Measurements from ENCODE around the gene CDKN2C.
"Not testable (repeated sequence)": the region's sequence is repeated elsewhere in the genome, so short reads cannot be mapped to it uniquely, and the experiment has no call there.

CDKN2C gene

DNA sequence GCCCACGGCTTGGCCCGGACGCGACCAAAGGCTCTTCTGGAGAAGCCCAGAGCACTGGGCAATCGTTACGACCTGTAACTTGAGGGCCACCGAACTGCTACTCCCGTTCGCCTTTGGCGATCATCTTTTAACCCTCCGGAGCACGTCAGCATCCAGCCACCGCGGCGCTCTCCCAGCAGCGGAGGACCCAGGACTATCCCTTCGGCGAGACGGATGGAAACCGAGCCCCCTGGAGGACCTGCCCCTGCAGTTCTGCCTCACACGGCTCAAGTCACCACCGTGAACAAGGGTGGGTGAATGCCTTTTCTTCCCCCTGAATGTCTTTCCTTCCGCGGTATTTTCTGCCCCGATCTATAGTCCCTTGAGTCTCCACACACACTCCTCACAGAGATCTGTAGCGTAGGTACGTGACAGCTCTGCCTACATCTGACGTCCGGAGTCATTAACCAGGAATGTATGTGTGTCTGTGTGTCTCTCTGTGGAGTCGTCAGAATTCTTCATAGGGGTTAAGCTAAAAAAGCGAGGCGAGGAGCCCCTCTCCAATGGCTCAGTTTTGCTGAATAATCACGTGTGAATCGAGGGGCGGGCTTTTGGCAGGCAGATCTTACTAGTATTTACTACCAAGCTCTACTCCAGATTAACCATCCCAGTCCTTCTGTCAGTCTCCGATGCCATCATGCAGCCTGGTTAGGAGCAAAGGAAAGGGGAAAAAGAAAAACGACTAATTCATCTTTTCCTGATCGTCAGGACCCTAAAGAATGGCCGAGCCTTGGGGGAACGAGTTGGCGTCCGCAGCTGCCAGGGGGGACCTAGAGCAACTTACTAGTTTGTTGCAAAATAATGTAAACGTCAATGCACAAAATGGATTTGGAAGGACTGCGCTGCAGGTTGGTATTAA lies at the start of gene CDKN2C:
Gene CDKN2C (plus strand): TSS at position 635 of the 898 bp plus-strand sequence. CDS start 124 bp downstream, at position 759.
- Histone ChIP-seq H3K4me1 (ENCODE audit: control insufficient read depth in 1 of 2, insufficient read depth in 2 of 2, low read length in 2 of 2) (peaks cover 0 to 12% of the 10 kb centered on the region in 2 donors), H3K9ac (ENCODE audit: low read depth in 1 of 2, low read length in 2 of 2) (peak within 1 kb of the TSS; percentile 86 to 98), H3K9me3 (ENCODE audit: control insufficient read depth in 1 of 2, low read length in 2 of 2) (no peaks in the 10 kb centered on the region), H3K36me3 (ENCODE audit: control insufficient read depth in 1 of 2, insufficient read depth in 2 of 2, low read length in 2 of 2) (no peaks in the 10 kb centered on the region), H3K27me3 (ENCODE audit: control insufficient read depth in 1 of 2, insufficient read depth in 2 of 2, low read length in 2 of 2) (no peaks in the 10 kb centered on the region), H3K27ac (ENCODE audit: low read depth, low read length) (peak within 1 kb of the TSS; percentile 83), H3K4me3 (ENCODE audit: low read depth in 1 of 2, low read length in 2 of 2) (peak within 1 kb of the TSS; percentile 99)

DNA sequence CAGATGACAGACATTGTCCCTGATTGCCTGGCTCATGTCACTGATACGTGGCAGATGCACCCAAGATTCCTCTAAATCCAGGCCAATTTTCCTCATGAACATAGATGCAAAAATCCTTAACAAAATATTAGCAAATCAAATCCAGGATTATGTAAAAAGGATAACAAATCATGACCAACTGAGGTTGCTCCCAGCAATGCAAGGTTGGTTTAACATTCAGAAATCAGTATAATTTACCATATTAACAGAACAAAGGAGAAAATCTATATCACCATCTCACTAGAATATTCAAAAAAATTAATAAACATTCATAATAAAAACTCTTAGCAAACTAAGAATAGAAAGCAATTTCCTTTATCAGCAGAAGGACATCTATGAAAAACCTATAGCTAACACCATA lies 49.6 kb upstream of the CDKN2C start:
- Histone ChIP-seq H3K36me3 (ENCODE audit: control insufficient read depth in 1 of 2, insufficient read depth in 2 of 2, low read length in 2 of 2) (no peaks in the 10 kb centered on the region), H3K9me3 (ENCODE audit: control insufficient read depth in 1 of 2, low read length in 2 of 2) (peaks cover 0 to 9% of the 10 kb centered on the region in 2 donors), H3K4me1 (ENCODE audit: control insufficient read depth in 1 of 2, insufficient read depth in 2 of 2, low read length in 2 of 2) (no peaks in the 10 kb centered on the region), H3K27ac (ENCODE audit: low read depth, low read length) (no peak overlapping the region), H3K27me3 (ENCODE audit: control insufficient read depth in 1 of 2, insufficient read depth in 2 of 2, low read length in 2 of 2) (no peaks in the 10 kb centered on the region), H3K4me3 (ENCODE audit: low read depth in 1 of 2, low read length in 2 of 2) (no peak overlapping the region), H3K9ac (ENCODE audit: low read depth in 1 of 2, low read length in 2 of 2) (no peak overlapping the region)

DNA sequence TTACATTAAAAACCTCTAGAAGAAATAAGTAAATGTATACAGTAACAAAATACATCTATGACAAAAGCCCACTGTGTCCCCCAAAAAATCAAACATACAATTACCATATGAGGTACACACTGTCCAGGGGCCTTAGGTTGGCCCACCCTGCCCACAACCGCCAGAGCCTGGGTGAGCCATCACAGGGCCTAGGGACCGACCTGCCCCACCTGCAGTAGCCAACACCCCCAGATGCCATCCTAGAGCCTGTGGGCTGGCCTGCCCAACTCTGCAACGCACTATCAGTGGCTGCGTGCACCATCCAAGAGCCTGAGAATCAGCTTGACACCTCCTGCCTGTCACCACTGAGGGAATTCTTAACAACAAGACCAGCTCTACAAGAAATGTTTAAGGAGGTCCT lies 49.0 kb upstream of the CDKN2C start:
- no peaks in the 10 kb centered on the region for H3K36me3 ChIP-seq (ENCODE audit: control insufficient read depth in 1 of 2, insufficient read depth in 2 of 2, low read length in 2 of 2)
- no peak overlapping the region for H3K9ac ChIP-seq (ENCODE audit: low read depth in 1 of 2, low read length in 2 of 2)
- no peaks in the 10 kb centered on the region for H3K27me3 ChIP-seq (ENCODE audit: control insufficient read depth in 1 of 2, insufficient read depth in 2 of 2, low read length in 2 of 2)
- H3K4me1 ChIP-seq (ENCODE audit: control insufficient read depth in 1 of 2, insufficient read depth in 2 of 2, low read length in 2 of 2) = no peaks in the 10 kb centered on the region
- H3K27ac ChIP-seq (ENCODE audit: low read depth, low read length) = no peak overlapping the region
- no peak overlapping the region for H3K4me3 ChIP-seq (ENCODE audit: low read depth in 1 of 2, low read length in 2 of 2)
- peaks cover 0 to 9% of the 10 kb centered on the region in 2 donors for H3K9me3 ChIP-seq (ENCODE audit: control insufficient read depth in 1 of 2, low read length in 2 of 2)

DNA sequence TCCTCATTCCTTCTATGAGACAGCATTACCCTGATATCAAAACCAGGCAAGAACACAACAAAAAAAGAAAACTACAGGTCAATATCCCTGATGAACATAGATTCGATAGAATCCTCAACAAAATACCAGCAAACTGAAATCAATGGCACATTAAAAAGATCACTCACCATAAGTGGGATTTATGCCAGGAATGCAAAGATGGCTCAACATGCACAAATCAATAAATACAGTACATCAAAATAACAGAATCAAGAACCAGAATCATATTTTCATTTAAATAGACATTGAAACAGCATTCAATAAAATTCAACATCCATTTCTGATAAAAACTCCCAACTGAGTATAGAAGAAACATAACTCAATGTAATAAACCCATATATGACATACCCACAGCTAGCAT lies 46.5 kb upstream of the CDKN2C start:
- Histone ChIP-seq H3K9ac (ENCODE audit: low read depth in 1 of 2, low read length in 2 of 2) (no peak overlapping the region), H3K36me3 (ENCODE audit: control insufficient read depth in 1 of 2, insufficient read depth in 2 of 2, low read length in 2 of 2) (peaks cover 0 to 3% of the 10 kb centered on the region in 2 donors), H3K4me1 (ENCODE audit: control insufficient read depth in 1 of 2, insufficient read depth in 2 of 2, low read length in 2 of 2) (no peaks in the 10 kb centered on the region)

DNA sequence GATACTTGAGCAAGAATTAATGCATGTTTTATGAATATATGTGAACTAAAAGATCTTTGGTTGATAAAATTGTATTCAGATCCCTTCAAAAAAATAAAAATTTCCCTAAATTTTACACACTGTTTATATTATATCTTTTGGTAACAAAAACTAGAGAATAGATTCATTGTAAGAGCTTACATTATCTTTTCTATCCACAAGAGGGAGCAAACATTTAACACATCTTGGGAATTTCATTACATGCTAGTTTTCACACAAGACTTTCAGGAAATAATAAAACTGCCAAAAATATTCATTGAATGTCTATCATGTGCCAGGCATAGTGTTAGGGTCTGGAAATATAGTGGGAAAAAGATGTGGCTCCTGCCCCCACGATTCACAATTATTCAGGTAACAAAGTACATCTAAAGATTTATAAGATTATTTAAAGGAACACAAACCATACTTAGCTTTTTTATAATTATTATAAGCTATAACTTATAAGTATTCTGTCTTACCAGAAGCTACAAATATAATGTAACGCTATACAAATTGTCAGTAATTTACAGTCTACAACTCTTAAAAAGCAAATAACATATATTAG lies 40.6 kb upstream of the CDKN2C start:
- H3K27me3 ChIP-seq (ENCODE audit: control insufficient read depth in 1 of 2, insufficient read depth in 2 of 2, low read length in 2 of 2) = no peaks in the 10 kb centered on the region
- H3K4me3 ChIP-seq (ENCODE audit: low read depth in 1 of 2, low read length in 2 of 2) = no peak overlapping the region
- no peaks in the 10 kb centered on the region for H3K4me1 ChIP-seq (ENCODE audit: control insufficient read depth in 1 of 2, insufficient read depth in 2 of 2, low read length in 2 of 2)
- H3K36me3 ChIP-seq (ENCODE audit: control insufficient read depth in 1 of 2, insufficient read depth in 2 of 2, low read length in 2 of 2) = peaks cover 0 to 3% of the 10 kb centered on the region in 2 donors
- H3K9ac ChIP-seq (ENCODE audit: low read depth in 1 of 2, low read length in 2 of 2) = no peak overlapping the region
- no peaks in the 10 kb centered on the region for H3K9me3 ChIP-seq (ENCODE audit: control insufficient read depth in 1 of 2, low read length in 2 of 2)
- no peak overlapping the region for H3K27ac ChIP-seq (ENCODE audit: low read depth, low read length)

More for the DNA sequence above, 46.5 kb upstream of the CDKN2C start:
- H3K4me3 ChIP-seq (ENCODE audit: low read depth in 1 of 2, low read length in 2 of 2) = no peak overlapping the region
- H3K27me3 ChIP-seq (ENCODE audit: control insufficient read depth in 1 of 2, insufficient read depth in 2 of 2, low read length in 2 of 2) = no peaks in the 10 kb centered on the region
- H3K9me3 ChIP-seq (ENCODE audit: control insufficient read depth in 1 of 2, low read length in 2 of 2) = peaks cover 0 to 9% of the 10 kb centered on the region in 2 donors
- no peak overlapping the region for H3K27ac ChIP-seq (ENCODE audit: low read depth, low read length)

DNA sequence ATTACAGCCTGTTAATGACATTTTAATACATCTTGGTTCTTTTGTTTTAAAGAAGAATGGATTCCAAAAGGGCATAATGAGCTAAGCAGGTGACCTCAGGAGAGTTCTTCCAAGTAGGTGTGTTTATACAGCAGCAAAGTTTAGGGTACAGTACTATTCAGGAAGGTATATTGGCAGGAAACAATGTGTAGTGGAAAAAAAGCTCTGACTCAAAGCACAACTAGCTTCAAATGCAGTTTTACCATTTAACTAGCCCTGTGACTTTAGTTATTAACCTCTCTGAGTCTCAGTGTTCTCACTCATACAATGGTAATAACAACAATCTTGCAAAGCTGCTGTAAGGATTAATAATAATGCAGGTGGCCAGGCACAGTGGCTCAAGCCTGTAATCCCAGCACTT lies 39.9 kb upstream of the CDKN2C start:
- Histone ChIP-seq H3K27ac (ENCODE audit: low read depth, low read length) (no peak overlapping the region), H3K9me3 (ENCODE audit: control insufficient read depth in 1 of 2, low read length in 2 of 2) (no peaks in the 10 kb centered on the region), H3K4me1 (ENCODE audit: control insufficient read depth in 1 of 2, insufficient read depth in 2 of 2, low read length in 2 of 2) (no peaks in the 10 kb centered on the region)

DNA sequence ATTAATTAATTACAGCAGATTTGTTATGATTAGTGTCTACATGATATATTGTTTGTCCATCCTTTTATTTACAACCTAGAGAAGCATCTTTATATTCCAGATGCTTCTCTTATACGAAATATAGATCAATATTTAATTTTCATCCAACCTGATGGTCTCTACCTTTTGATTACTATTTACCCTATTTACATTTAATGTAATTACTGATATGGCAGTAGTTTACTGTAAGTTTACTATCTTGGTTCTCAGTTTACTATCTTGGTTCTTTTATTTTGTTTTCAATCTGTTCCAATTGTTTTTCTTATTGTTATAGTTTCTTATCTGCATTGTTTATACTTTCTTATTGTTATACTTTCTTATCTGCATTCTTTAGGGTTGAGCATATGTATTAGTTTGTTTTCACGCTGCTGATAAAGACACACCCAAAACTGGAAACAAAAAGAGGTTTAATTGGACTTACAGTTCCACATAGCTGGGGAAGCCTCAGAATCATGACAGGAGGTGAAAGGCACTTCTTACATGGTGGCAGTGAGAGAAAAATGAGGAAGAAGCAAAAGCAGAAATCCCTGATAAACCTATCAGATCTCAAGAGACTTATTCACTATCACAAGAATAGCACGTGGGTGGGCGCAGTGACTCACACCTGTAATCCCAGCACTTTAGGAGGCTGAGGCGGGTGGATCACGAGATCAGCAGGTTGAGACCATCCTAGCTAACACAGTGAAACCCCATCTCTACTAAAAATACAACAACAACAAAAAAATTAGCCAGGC lies 38.9 kb upstream of the CDKN2C start:
- Histone ChIP-seq H3K9ac (ENCODE audit: low read depth in 1 of 2, low read length in 2 of 2) (no peak overlapping the region), H3K9me3 (ENCODE audit: control insufficient read depth in 1 of 2, low read length in 2 of 2) (no peaks in the 10 kb centered on the region), H3K27me3 (ENCODE audit: control insufficient read depth in 1 of 2, insufficient read depth in 2 of 2, low read length in 2 of 2) (no peaks in the 10 kb centered on the region), H3K27ac (ENCODE audit: low read depth, low read length) (no peak overlapping the region), H3K4me3 (ENCODE audit: low read depth in 1 of 2, low read length in 2 of 2) (no peak overlapping the region), H3K4me1 (ENCODE audit: control insufficient read depth in 1 of 2, insufficient read depth in 2 of 2, low read length in 2 of 2) (no peaks in the 10 kb centered on the region), H3K36me3 (ENCODE audit: control insufficient read depth in 1 of 2, insufficient read depth in 2 of 2, low read length in 2 of 2) (peaks cover 0 to 3% of the 10 kb centered on the region in 2 donors)

More for the DNA sequence above, 39.9 kb upstream of the CDKN2C start:
- Histone ChIP-seq H3K27me3 (ENCODE audit: control insufficient read depth in 1 of 2, insufficient read depth in 2 of 2, low read length in 2 of 2) (no peaks in the 10 kb centered on the region), H3K36me3 (ENCODE audit: control insufficient read depth in 1 of 2, insufficient read depth in 2 of 2, low read length in 2 of 2) (peaks cover 0 to 3% of the 10 kb centered on the region in 2 donors), H3K9ac (ENCODE audit: low read depth in 1 of 2, low read length in 2 of 2) (no peak overlapping the region), H3K4me3 (ENCODE audit: low read depth in 1 of 2, low read length in 2 of 2) (no peak overlapping the region)

DNA sequence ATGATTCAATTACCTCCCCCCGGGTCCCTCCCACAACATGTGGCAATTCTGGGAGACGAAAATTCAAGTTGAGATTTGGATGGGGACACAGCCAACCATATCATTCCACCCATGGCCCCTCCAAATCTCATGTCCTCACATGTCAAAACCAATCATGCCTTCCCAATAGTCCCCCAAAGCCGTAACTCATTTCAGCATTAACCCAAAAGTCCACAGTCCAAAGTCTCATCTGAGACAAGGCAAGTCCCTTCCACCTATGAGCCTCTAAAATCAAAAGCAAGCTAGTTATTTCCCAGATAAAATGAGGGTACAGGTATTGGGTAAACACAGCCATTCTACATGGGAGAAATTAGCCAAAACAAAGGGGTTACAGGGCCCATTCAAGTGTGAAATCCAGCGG lies 38.0 kb upstream of the CDKN2C start:
- H3K9me3 ChIP-seq (ENCODE audit: control insufficient read depth in 1 of 2, low read length in 2 of 2); H3K27ac ChIP-seq (ENCODE audit: low read depth, low read length); H3K4me3 ChIP-seq (ENCODE audit: low read depth in 1 of 2, low read length in 2 of 2); H3K9ac ChIP-seq (ENCODE audit: low read depth in 1 of 2, low read length in 2 of 2); H3K4me1 ChIP-seq (ENCODE audit: control insufficient read depth in 1 of 2, insufficient read depth in 2 of 2, low read length in 2 of 2); H3K36me3 ChIP-seq (ENCODE audit: control insufficient read depth in 1 of 2, insufficient read depth in 2 of 2, low read length in 2 of 2); H3K27me3 ChIP-seq (ENCODE audit: control insufficient read depth in 1 of 2, insufficient read depth in 2 of 2, low read length in 2 of 2): not testable (repeated sequence)

DNA sequence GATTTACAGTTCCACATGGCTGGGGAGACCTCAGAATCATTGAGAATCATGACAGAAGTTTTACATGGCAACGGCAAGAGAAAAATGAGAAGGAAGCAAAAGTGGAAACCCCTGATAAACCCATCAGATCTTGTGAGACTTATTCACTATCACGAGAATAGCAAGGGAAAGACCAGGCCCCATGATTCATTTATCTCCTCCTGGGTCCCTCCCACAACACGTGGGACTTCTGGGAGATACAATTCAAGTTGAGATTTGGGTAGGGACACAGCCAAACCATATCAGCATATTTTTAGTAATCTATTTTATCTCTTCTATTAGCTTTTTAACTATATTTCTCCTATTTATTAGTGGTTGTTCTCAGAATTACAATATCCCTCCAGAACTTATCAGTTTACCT lies 36.3 kb upstream of the CDKN2C start:
- H3K27me3 ChIP-seq (ENCODE audit: control insufficient read depth in 1 of 2, insufficient read depth in 2 of 2, low read length in 2 of 2); H3K27ac ChIP-seq (ENCODE audit: low read depth, low read length); H3K4me3 ChIP-seq (ENCODE audit: low read depth in 1 of 2, low read length in 2 of 2); H3K9me3 ChIP-seq (ENCODE audit: control insufficient read depth in 1 of 2, low read length in 2 of 2); H3K9ac ChIP-seq (ENCODE audit: low read depth in 1 of 2, low read length in 2 of 2); H3K36me3 ChIP-seq (ENCODE audit: control insufficient read depth in 1 of 2, insufficient read depth in 2 of 2, low read length in 2 of 2); H3K4me1 ChIP-seq (ENCODE audit: control insufficient read depth in 1 of 2, insufficient read depth in 2 of 2, low read length in 2 of 2): not testable (repeated sequence)

DNA sequence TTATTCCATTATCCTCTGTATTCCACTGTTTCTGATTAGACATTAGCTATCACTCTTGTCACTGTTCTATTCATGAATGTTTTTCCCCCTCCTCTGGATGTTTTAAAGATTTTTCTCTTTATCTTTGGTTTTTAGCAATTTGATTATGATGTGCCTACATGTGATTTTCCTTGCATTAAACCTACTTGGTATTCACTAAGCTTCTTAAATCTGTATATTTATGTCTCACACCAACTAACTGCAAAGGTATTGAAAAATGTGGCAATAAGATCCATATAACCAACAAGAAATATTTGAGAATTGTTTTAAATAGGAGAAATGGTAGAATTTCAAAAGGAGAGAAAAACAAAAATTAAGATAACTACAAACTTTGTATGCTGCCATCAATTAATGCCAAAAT lies 35.2 kb upstream of the CDKN2C start:
- Histone ChIP-seq H3K27me3 (ENCODE audit: control insufficient read depth in 1 of 2, insufficient read depth in 2 of 2, low read length in 2 of 2) (no peaks in the 10 kb centered on the region), H3K27ac (ENCODE audit: low read depth, low read length) (no peak overlapping the region), H3K9me3 (ENCODE audit: control insufficient read depth in 1 of 2, low read length in 2 of 2) (no peaks in the 10 kb centered on the region), H3K4me1 (ENCODE audit: control insufficient read depth in 1 of 2, insufficient read depth in 2 of 2, low read length in 2 of 2) (no peaks in the 10 kb centered on the region), H3K4me3 (ENCODE audit: low read depth in 1 of 2, low read length in 2 of 2) (no peak overlapping the region), H3K9ac (ENCODE audit: low read depth in 1 of 2, low read length in 2 of 2) (no peak overlapping the region), H3K36me3 (ENCODE audit: control insufficient read depth in 1 of 2, insufficient read depth in 2 of 2, low read length in 2 of 2) (no peaks in the 10 kb centered on the region)

Data from duodenal mucosa (tissue), 2 donors.